Measurements from ENCODE around the gene LTBR.
A peak's percentile ranks its signal among the peaks of the same experiment; 100 is the strongest.

The LTBR gene

DNA sequence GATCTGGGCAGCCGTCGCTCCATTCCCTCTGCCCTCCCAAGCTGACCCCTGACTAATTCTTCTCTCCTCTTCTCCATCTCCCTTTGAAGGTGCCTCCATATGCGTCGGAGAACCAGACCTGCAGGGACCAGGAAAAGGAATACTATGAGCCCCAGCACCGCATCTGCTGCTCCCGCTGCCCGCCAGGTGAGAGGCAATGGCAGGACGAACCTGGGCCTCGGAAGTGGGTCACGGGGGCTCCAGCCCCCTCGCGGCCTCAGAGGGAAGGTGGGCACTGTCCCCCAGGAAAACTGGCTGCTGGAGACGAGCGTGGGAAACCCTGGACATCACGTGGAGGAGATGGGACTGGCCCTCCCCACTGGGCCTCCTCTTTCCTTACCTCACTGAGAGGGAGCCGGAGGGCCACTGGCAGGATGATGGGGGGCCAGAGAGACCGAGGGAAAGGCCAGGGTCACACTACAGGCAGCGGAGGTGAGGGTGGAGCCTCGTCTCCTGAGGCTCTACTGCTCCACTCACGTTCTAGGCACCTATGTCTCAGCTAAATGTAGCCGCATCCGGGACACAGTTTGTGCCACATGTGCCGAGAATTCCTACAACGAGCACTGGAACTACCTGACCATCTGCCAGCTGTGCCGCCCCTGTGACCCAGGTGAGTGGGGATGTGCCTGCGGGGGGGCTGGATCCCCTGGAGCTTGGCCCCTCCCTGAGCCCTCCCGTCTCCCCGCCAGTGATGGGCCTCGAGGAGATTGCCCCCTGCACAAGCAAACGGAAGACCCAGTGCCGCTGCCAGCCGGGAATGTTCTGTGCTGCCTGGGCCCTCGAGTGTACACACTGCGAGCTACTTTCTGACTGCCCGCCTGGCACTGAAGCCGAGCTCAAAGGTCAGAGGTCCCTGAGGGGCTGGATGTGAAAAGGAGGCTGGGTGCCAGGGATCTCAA, 806 bp downstream of the LTBR start:
- no peak for DNase-seq (ENCODE audit: low read depth, low spot score)

DNA sequence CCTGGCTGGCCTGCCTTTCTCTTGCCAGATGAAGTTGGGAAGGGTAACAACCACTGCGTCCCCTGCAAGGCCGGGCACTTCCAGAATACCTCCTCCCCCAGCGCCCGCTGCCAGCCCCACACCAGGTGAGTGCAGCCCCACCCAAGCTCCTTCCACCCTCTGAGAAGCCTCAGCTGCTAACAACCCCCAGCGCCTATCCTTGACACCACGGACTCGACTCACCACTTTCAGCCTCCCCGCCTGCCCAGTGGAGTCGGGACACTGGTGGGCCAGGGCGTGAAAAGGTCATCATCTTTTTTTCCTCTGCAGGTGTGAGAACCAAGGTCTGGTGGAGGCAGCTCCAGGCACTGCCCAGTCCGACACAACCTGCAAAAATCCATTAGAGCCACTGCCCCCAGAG, 2.1 kb downstream of the LTBR start:
- DNase-seq (ENCODE audit: low read depth, low spot score): no peak

DNA sequence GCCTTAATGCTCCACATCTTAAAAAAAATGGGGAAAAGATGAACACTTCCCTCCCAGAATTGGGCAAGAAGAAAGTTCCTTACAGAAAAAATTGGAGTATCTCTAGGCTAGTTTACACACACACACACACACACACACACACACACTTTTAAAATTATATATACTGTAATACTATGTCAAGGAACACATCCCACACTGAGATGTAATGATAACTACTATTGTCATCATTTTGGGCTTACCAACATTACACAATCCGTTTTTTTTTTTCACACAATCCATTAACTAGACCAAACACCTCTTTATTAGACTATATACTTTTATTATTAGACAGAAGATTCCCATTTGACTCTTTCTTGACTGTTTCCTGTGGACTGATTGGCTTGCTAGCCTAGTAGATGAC, 2.5 kb downstream of the LTBR start:
- no peak for DNase-seq (ENCODE audit: low read depth, low spot score)

DNA sequence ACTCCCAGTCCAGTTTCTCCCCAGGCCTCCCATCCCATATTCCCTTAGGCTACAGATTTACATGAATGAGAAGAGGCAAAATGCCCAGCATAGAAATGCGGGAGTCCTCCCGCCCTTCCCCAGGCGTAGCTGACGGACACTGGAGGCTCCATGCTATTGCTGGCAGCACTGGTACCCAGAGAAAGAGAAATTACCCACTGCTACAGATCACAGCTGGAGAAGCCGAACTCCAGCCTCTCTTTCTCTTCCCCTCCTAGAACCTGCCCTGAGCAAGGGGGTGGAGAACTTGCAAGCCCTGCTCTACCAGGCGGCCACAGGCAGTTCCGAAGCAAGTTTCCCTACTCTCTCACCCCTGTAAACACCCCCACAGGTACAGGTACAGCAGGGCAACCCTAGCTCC, 3.6 kb downstream of the LTBR start:
- DNase-seq (ENCODE audit: low read depth, low spot score): no peak

DNA sequence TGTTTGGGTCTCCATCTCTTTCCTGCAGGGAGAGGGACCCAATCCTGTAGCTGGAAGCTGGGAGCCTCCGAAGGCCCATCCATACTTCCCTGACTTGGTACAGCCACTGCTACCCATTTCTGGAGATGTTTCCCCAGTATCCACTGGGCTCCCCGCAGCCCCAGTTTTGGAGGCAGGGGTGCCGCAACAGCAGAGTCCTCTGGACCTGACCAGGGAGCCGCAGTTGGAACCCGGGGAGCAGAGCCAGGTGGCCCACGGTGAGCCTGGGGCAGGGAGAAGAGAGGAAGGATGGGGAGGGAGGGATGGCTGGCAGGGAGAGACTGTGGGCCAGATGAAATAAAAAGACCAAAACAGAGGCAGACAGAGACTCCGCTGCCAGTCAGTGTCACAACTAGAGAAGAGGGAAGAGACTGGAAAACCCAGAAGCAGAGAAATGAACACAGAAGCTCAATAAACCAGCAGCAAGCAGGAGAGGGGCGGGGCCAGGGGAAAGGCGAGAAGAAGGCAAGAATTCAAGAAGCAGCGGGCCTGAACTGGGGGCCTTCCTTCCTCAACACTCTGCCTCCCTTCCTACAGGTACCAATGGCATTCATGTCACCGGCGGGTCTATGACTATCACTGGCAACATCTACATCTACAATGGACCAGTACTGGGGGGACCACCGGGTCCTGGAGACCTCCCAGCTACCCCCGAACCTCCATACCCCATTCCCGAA, 6.3 kb downstream of the LTBR start:
- DNase-seq (ENCODE audit: low read depth, low spot score): no peak

DNA sequence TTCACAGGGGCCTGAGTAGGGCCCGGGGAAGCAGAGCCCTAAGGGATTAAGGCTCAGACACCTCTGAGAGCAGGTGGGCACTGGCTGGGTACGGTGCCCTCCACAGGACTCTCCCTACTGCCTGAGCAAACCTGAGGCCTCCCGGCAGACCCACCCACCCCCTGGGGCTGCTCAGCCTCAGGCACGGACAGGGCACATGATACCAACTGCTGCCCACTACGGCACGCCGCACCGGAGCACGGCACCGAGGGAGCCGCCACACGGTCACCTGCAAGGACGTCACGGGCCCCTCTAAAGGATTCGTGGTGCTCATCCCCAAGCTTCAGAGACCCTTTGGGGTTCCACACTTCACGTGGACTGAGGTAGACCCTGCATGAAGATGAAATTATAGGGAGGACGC, 7.1 kb downstream of the LTBR start:
- no peak for DNase-seq (ENCODE audit: low read depth, low spot score)

DNA sequence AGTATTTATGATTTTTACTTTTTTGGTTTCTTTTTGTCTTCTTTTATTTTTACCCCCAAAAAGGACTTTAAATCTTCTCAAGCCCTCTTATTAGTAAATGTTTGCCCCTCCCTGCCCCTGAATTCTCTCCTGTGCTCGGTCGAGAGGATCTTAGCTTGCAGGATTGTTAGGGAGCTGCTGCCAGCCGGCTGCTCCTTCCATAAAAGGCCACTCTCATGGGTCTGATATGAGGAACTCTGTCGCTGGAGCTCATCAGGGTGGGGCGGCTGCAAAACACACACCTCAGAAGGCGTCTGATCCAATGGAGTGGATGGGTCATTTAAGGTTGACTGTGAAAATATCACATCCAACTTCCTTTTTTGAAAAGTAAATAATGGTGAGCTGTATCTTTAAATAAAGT, 8.5 kb downstream of the LTBR start:
- no peak for DNase-seq (ENCODE audit: low read depth, low spot score)

DNA sequence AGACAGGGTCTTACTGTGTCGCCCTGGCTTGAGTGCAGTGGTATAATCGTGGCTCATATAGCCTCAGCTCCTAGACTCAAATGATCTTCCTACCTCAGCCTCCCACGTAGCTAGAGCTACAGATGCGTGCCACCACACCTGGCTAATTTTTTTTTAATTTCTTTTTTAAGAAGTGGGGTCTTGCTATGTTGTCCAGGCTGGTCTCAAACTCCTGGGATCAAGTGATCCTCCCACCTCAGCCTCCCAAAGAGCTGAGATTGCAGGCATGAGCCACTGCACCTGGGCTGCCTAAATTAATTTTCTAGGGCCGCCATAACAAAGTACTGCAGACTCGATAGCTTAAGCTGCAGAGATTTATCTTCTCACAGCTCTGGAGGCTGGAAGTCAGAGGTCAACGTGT, 9.1 kb downstream of the LTBR start:
- no peak for DNase-seq (ENCODE audit: low read depth, low spot score)

DNA sequence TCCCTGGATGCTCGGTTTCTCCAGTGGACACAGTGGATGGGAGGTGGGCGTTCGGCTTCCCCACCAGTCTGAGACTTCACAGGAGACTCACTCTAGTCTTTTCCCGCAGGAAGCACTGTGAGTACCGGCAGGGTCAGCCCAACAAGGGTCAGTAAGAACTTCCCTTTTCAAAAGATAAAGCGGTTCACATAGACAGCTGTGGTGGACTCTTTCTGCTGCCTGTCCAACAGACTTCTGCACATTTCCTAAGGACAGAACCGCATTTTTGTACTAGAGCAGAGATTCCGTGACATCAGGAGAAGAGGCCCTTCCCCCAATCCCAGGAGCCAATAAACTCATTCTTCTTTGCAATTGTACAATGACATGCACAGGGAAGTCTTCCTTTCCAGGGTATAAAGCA, 10.4 kb downstream of the LTBR start:
- no peak for DNase-seq (ENCODE audit: low read depth, low spot score)

DNA sequence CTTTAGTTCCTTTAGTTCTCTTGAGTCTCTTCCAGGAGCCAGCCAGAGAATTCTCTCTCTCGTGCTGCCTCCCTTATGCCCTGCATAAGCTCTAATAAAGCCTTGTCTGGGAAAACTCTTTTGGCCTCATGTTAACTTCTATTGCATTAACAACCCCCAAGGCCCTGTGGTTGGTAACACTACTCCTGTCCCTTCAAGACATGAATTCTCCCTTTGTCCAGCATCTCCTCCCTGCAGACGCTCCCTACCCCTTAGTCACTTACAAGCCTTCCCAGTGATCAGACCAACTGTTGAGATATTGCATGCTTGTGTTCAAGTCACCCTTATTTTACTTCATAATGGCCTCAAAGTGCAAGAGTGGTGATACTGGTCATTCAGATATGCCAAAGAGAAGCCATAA, 12.1 kb downstream of the LTBR start:
- DNase-seq (ENCODE audit: low read depth, low spot score): no peak

DNA sequence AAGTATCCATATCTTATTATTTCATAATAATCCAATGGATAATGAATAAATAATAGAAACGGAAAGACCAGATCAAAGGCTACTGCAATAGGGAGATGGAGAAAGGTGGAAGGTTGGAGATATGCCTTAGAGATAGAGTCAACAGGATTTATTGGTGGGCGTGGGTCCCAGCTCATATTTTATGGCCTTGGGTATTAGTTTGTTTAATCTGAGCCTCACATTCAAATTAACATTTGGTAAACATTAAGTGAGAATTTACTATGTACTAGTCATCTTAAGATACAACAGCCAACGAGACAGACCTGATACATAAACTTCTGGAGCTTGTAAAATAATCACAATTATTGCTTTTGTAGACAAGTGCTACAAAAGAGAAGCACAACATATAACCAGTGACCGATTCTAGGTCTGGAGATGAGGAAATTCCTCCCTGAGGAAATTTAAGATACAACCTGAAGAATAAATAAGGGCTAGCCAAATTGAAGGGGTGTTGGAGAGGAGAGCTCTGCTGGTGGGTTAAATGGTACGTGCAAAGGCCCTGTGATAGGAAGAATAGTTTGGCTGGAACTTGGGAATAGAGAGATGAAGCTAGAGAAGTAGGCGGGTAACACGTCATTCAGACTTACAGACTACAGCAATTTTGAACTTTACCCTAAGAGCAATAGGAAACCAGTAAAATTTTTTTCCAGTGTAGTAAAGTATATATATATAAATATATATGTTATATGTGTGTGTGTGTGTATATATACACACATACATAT, 16.1 kb downstream of the LTBR start:
- DNase-seq (ENCODE audit: low read depth, low spot score): no peak

DNA sequence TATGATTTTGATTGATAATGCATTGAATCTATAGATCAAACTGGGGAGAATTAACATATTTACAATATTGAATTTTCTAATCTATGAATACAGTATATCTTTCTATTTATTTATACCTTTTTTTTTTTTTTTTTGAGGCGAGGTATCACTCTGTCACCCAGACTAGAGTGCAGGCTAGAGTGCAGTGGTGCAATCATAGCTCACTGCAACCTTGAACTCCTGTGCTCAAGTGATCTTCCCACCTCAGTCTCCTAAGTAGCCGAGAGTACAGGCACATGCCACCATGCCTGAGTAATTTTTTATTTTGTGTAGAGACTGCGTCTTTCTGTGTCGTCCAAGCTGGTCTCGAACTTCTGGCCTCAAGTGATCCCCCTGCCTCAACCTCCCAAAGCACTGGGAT, 20.4 kb downstream of the LTBR start:
- no peak for DNase-seq (ENCODE audit: low read depth, low spot score)

DNA sequence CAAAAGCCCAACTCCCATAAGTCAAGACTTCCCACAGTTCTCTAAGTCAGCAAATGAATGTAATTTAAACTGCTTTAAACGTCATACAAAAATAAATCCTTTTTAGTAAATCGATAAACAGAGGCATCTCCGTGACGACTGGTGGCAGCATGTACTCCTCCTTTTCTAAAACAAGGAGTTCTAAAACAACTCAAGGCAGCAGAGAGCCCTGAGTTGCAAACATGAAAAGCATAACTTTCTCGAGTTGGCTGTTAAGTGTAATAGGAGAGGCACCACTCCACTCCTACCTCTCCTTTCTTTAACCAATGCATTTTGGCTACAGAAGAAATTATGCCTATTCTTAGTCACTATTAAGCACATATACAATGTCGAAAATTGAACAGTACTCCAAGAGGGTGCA, 22.0 kb downstream of the LTBR start:
- DNase-seq (ENCODE audit: low read depth, low spot score): no peak

DNA sequence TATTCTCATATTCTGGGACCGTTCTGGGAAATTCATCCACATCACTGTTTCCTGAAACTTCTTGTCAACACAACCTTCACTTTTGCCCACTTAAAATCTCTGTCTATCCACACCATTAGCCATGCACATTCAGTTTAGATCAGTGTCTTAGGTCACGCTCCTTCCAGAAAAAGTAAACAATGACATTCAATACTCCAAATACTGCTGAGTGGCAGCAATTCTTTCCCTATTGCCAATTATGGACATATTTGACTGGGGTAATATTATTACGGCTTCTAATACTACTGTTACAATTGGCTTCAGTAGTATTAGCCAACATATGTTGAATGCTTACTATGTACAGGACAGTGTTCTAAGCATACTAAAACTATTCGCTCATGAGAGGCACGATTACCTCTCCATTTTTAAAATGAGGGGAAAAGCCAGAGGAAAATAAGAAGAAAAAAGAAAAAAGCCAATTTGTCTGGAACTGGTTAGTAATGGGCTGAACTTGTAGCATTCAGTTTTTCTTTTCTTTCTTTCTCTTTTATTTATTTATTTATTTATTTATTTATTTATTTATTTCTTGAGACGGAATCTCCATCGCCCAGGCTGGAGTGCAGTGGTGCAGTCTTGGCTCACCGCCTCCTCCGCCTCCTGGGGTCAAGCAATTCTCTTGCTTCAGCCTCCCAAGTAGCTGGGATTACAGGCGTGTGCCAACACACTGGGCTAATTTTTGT, 23.4 kb downstream of the LTBR start:
- no peak for DNase-seq (ENCODE audit: low read depth, low spot score)

DNA sequence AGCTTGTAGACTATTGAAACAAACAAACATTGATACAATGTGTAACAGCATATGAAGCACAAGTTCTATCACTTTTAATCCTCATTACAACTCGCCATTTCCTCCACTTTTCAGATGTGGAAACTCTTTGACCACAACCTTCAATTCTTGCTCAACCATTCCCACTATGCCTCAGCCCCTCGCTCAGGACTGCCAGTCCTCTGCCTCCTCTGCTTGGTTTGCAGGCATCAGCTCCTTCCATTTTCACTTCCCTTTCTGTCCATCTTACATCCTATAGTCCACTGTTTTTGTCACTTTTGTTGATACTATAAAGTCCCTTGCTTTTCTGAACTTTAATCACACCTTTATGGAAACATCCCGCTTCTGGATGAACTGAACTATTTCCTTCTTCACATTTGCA, 32.6 kb downstream of the LTBR start:
- no peak for DNase-seq (ENCODE audit: low read depth, low spot score)

DNA sequence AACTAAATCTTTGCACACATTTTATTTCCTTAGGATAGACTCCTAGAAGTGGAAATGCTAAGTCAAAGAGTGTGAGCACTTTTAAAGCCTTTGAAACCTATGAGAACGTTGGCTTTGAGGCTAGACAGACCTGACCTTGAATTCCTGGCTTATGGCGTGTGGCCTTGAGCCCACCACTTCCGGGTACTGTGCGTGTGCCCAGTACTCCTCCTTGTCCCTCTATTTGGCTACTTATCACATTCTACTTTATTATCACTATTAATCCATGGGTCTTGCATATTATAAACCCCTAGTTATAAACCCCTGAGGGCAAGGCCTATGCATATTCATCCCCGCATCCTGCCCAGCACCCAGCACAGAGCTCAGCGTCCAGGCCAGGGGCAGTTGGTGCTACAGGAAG, 34.8 kb downstream of the LTBR start:
- DNase-seq (ENCODE audit: low read depth, low spot score): no peak

DNA sequence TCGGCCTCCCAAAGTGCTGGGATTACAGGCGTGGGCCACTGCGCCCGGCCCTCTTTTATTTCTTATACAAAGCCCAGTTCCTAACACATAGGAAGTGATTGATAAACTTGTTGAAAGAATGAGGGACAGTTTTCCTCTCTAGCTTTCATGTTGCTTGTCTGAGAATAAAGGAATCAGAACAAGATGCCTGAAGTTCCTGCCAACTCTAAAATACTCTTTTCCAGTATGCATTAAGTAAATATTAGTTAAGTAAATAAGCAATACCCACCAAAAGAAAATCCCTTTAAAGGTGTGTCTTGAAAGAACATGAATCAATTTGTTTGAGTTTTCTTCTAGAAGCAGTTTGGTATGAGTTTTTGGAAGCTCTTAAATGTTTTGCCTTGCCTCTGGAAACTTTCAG, 36.4 kb downstream of the LTBR start:
- DNase-seq (ENCODE audit: low read depth, low spot score): no peak

DNA sequence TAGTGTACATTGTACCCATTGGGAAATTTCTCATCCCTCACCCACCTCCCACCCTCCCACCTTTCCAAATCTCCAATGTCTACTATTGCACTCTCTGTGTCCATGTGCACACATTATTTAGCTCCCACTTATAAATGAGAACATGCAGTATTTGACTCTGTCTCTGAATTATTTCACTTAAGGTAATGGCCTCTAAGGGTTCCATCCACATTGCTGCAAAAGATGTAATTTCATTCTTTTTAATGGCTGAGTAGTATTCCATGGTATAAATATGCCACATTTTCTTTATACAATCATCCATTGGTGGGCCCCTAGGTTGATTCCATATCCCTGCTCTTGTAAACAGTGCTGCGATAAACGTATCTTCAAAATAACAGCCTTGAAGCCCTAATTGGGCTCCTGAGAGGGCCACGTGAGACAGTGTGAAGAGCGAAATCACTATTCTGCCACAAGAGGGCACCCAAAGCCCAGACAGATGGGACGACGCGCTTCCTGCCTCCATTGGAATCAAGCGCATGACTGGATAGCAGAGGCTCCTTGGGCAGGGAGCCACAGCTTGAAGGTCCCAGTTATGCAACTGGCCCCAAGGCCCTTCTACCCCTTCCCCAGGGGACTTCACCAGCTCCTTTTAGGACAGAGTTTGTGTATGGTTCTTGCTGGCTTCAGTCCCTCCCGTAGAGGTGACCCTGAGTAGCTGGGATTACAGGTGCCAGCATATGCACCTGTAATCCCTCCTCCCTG, 39.5 kb downstream of the LTBR start:
- peak; percentile 61 for DNase-seq (ENCODE audit: low read depth, low spot score)

DNA sequence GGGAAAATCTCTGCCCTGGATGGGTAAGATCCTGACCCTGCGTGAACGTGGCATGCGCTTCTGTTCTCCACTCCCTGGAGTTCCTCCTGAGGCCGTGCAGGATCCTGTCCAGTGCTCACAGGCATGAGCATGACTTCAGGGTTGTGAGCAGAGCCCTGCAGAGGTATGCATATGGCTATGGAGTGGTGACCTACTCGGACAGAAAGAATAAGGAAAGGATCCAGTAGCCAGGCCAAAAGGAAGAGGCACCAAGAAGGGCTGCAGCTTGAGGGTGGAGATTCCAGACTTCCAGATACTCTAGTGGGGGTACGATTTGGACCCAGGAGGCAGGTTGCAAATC, 40.0 kb downstream of the LTBR start:
- DNase-seq (ENCODE audit: low read depth, low spot score): no peak

DNA sequence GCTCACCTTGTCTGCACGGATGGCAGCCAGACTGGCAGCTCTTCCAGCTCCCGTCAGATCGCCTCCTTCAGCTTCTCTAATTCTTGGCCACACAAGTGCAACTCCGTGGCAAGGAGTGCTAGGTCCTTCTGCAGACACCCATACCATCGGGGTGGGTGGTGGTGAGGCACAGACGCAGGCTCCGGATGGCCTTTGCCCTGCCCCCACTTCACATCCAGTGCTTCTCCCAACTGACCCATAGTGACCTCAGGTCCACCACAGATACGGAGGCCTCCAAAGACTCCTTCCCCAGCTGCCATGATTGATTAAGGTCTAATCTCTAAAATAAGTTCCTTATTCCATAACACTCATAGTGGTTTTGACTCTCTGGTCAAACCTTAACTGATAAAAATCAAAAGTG, 40.9 kb downstream of the LTBR start:
- no peak for DNase-seq (ENCODE audit: low read depth, low spot score)
